ENCODE results near the gene ZNF740.
"Not testable (repeated sequence)": the region's sequence is repeated elsewhere in the genome, so short reads cannot be mapped to it uniquely, and the experiment has no call there.

Gene ZNF740

DNA sequence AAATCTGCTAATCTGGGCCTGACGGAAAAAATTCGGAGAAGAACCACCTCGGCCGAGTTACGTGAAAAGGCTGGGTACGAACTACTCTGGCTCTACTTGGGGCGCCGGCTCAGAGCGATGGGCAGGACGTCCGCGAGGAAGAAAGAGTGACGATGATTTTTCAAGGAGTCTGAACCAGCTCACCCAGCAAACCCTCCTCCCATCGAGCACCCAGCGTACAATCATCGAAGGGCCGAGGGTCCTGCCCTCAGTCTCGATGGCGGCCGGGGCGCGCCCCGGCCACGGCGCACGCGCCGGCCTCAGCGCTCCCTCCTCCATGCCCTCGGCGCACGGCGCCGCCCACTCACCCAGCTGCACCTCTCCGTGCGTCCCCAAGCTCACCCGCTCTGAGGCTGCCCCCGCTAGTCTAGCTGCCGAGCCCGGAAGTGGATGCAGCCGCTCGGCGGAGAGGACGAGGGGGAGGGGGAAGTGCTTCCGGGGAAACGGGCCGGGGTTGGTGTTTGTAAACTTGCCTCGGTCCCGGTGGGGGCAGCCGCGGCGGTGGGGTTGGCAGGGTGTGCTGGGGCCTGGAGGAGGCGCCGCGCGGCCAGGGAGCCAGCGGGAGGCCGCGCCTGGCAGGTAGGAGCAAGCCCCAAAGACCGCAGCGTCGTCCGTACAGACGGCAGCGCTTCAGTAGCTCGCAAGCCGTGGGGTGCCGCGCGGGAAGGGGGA lies at the start of gene ZNF740, which contains the start of gene CSAD:
TSS of gene ZNF740 (plus strand) at position 503 of the 711 bp plus-strand sequence. CDS start 1,262 bp downstream, outside the sequence.
TSS of gene CSAD (minus strand) at position 706 of the 711 bp plus-strand sequence. CDS start 7,455 bp downstream, outside the sequence.
- peak; percentile 96 for DNase-seq

DNA sequence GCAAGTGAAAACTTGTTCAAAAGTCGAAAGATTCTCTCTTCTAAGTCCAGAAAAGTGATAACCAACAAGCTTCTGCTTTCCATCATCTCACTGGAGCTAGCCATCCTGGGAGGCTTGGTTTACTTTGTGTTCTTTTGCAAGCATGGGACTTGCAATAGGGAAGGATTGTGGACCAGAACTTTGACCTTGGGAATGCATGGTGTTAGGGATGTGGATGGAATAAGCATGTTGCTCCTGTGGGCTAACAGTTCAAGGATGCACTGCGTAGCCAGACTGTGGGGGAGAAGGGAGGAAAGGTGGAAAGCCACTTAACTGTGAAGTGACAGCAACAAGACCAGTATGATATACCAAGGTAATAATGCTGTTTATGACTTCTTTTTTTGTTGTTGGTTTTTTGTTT lies 48.7 kb upstream of the ZNF740 start:
- DNase-seq = no peak

DNA sequence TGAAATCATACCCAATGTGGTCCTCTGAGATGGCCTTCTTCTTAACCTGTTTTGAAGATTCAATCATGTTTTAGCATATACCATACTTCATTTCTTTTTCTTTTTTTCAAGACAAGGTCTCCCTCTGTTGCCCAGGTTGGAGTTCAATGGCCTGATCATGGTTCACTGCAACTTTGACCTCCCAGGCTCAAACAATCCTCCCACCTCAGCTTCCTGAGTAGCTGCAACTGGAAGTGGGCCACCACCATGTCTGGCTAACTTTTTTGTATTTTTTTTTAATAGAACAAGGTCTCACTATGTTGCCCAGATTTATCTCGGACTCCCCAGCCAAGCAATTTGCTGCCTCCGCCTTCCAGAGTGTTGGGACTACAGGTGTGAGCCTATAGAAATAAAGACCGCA lies 46.8 kb upstream of the ZNF740 start:
- DNase-seq = no peak

- no peak for DNase-seq
Measured at GRCh38 chr12:53143355-53143754, 37.2 kb upstream of the ZNF740 start.

DNA sequence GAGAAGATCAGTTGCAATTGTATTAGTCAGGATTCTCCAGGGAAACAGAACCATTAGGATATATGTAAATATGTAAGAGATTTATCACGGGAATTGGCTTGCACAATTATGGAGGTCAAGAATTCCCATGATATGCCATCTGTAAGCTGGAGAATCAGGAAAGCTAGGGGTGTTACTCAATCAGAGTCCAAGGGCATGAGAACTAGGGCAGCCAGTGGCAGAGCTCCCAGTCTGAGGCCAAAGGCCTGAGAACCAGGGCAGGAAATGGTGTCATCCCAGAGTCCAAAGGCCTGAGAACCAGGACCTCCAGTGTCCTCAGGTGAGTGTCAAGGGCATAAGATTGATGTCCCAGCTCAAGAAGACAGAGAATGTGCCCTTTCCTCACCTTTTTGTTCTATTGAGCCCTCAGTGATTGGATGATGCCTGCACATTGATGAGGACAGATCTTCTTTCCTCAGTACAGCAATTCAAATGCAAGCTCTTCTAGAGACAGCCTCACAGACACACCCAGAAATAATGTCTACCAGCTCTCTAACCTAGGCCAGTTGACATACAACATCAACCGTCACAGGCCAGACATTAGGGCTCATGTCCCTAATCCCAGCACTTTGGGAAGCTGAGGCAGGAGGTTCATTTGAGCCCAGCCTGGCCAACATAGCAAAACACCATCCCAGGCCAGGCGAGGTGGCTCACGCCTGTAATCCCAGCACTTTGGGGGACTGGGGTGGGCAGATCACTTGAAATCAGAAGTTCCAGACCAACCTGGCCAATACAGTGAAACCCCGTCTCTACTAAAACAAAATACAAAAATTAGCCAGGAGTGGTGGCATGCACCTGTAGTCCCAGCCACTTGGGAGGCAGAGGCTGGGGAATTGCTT lies 34.9 kb upstream of the ZNF740 start:
- no peak for DNase-seq

DNA sequence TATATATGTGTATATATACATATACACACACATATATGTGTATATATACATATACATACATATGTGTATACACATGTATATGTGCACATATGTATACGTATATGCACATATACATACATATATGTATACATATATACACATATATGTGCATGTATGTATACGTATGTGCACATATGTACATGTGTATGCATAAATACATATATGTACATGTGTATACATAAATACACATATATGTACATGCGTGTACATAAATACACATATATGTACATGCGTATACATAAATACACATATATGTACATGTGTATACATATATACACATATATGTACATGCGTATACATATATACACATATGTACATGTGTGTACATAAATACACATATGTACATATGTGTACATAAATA lies 33.3 kb upstream of the ZNF740 start:
- no peak for DNase-seq

- DNase-seq = no peak
Measured at GRCh38 chr12:53147653-53148052, 32.9 kb upstream of the ZNF740 start.

DNA sequence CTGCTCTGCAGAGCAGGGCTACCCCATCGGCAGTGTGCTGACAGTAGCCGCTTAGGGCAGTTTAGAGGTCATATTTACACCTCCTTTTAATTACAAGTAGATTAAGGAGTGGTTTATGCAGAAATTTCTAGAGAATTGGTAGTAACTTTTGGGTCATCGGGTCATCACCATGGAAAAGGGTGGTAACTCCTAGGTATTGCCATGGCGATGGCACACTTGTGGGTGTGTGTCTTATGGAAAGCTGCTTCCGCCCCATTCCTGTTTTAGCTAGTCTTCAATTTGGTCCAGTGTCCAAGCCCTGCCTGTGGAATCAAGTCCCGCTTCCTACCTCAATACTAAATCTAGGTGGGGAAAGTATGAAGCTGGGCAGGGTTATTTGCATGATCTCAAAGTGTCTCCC lies 29.5 kb upstream of the ZNF740 start:
- no peak for DNase-seq

- no peak for DNase-seq
Measured at GRCh38 chr12:53152390-53152789, 28.1 kb upstream of the ZNF740 start.

DNA sequence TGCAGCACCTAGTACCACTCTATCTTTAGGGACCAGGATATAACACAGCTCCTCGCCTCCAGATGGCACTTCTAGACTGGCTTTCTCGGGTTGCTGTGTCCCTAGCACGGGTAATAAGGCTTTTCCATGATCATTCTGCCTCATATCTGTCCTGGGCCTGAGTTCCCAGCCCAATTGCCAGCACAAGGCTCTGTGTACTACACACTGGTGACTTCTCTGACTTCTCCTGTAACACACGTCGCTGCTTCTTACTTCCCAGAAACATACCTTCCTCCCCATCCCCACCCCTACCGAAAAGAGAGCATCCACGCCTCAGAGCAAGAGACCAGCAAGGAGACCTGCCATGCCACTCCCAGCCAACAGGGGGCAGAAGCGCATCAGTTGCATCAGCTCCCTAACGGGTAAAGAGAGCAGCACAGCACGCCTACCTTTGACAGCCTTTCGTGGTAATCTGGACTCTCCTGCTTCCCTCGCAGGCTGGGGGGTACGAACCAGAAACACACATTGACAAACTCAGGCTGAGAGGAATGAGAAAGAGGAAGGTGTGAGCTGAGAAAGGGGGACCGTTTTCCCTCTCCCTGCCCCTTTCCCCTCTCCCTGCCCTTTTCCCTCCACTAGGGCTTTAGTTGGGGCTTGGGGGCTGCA lies 21.2 kb upstream of the ZNF740 start:
- DNase-seq = peak; percentile 89

DNA sequence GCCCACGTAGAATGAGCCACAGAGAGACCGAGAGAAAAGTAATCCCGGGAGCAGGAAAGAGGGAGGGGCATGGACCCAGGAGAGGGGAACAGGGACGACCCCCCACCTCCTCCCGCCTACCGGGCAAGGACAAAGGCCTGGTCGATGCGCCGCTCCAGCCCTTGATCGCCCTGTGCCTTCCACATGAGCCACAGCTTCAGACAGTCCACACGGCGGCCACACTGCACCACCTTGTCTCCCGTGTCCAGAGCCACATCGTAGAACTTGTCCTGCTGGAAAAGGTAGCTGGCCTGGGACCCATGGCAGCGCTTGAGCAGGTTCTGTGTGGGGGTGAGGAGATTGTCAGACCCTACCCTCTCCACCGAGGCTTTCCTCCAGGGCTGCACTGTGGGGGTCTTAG lies 20.5 kb upstream of the ZNF740 start:
- DNase-seq = no peak

- no peak for DNase-seq
Measured at GRCh38 chr12:53160673-53161072, 19.8 kb upstream of the ZNF740 start.

DNA sequence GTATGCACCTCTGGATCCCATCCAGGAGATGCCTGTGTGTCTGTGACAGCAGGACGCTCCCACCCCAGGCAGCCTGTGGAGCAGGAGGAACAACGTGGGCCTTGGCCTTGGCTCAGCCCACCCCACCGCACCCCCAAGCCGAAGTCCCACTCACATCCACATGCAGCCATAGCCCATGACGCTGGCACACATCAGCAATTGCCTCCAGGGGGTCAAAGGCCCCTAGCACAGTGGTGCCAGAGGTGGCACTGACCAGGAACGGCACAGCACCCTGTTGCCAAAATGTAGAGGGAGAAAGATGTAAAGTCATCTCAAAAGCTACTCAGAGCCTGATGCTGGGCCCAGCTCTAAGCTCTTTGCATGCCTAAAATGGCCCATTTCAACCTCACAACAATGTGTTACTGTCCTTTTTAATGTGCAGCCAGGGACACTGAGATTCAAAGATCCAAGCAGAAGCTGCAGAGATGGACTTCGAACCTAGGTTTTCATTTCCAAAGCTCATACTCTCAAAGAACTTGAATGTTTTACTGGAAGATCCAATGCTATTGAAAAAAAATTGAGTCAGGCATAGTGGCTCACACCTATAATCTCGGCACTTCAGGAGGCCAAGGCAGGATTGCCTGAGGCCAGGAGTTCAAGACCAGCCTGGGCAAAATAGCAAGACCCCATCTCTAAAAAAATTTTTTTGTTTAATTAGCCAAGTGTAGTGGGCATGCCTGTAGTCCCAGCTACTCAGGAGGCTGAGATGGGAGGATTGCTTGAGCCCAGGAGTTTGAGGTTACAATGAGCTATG lies 19.2 kb upstream of the ZNF740 start:
- no peak for DNase-seq

DNA sequence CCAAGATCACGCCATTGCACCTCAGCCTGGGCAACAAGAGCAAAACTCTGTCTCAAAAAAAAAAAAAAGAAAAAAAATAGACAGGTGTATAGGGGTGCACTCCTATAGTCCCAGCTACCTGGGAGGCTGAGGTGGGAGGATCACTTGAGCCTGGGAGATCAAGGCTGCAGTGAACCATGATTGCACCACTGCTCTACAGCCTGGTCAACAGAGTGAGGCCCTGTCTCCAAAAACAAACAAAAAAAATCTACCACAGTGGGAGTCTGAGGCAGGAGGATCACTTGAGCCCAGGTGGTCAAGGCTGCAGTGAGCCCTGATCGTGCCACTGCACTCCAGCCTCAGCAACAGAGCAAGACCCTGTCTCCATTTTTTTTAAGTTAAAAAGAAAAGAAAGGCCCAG lies 17.5 kb upstream of the ZNF740 start:
- not testable (repeated sequence) for DNase-seq

DNA sequence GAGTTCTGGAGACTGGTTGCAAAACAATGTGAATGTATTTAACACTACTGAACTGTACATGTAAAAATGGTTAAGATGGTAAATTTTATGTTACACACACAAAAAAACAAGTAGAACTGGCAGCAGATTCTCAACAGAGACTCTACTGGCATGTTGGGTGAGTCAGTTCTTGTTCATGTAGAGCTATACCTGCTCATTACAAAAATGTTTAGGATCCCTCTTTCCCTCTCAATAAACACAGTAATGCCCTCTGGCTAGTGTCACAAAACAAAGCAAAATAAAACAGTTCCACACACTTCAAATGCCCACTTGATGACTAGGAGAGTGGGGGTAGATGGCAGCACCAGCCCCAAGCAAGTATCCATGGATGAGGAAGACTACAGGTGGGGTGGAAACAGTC lies 13.7 kb upstream of the ZNF740 start:
- no peak for DNase-seq

DNA sequence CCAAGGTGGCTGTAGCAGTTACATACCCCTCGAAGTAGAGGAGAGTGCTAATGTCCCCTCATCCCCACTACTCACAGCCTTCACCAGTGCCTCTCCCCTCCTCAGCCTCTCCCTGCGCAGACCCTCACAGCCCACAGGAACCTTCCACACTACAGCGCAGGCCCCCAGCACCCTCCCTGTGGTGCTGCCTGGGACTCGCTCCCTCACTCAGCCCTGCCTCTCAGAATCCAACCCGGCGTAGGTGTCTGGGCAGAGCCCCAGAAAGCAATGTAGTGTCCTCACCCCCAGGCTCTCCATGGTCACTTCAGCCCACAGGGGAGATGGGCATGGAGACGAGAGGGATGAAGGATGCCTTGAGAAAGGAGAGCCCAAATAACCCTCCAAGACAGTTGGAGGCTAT lies 10.9 kb upstream of the ZNF740 start:
- DNase-seq = no peak

- no peak for DNase-seq
Measured at GRCh38 chr12:53170215-53170614, 10.3 kb upstream of the ZNF740 start.

GRCh38 chr12:53170876-53171724 lies 9.4 kb upstream of the ZNF740 start:
- DNase-seq = no peak

DNA sequence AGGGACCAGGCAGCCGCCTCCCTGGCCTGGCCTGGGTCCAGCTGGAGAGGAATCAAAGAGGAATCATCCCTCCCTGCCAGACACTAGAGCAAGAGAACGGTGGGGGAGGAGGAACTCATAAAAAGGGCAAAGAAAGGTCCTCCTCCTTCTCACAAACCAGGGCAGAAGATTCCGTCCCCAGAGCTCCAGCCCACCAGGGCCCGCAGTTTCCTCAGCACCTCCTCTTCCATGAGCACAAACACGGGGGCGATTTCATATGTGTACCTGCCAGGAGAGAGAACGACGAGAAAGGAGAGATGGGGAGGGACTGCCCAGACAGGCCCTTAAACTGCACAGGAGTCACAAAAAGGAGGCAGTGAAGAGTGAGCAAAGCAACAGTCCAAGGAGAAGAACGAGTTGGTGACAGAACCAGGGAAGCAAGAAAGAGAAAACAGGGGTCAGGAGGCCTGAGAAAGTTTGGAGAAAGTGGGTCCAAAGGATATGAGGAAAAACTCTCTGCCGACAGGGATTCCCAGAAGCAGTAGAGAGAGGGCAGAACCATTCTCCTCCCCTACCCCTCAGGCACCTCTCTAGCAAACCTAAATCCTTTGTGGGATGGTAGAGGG lies 8.7 kb upstream of the ZNF740 start:
- DNase-seq = no peak

DNA sequence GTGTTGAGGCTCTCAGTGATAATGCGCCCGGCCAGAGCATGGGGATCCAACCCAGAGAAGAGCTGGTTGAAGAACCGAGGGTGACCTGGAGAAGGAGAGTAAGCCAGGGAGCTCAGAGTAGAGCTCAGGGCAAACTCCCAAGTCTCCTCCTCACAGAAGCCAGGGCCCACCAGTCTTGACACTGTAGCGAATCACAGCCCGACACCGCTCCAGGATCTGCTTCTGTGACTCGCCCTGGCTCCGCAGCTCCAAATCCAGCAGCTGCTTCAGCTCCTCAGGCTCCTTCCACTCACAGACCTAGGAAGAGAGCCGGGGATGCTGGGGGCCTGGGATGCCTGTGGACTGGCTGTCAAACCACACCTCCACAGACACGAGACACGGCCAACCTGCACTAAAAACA lies 8.2 kb upstream of the ZNF740 start:
- DNase-seq = no peak

DNA sequence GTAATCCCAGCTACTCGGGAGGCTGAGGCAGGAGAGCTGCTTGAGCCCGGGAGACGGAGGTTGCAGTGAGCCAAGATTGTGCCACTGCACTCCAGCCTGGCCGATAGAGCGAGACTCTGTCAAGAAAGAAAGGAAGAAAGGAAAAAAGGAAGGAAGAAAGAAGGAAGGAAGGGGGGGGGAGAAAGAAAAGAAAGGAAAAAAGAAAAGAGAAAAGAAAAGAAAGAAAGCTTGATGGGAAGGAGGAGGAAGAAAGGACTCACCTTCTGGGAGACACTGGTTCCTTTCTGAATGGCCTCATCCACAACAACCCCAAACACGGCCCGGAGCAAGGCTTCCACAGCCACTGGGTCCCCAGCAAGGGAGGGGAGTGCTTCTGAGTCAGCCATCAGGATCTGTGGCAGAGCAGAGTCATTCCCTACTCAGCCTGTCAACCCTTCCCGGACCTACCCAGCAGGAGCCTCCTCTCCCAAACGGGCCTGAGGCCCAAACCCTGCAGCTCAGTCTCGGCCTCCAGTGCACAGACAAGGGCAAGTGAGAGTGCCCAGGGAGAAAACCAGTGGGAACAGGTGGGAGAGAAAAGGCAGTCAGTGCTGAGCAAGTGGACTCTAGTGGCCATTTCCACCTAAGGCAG lies 7.3 kb upstream of the ZNF740 start:
- DNase-seq = no peak

Measured in activated CD4-positive, CD25-positive, alpha-beta regulatory T cell treated with anti-CD3 and anti-CD28 coated beads, Interleukin-2, amount 50 U/mL, for 72 hours (primary cell).